ENCODE data around the gene BMP2K.

The BMP2K gene

GRCh38 chr4:78923464-78924312 lies 147.5 kb downstream of the BMP2K start:
- no peak overlapping the region for H3K27ac ChIP-seq (ENCODE audit: low read length)
- H3K9me3 ChIP-seq (ENCODE audit: control insufficient read depth, low read depth, low read length) = no peaks in the 10 kb centered on the region
- H3K4me3 ChIP-seq (ENCODE audit: low read length) = no peak overlapping the region
- no peaks in the 10 kb centered on the region for H3K27me3 ChIP-seq (ENCODE audit: control insufficient read depth, insufficient read depth, low read length)
- no peaks in the 10 kb centered on the region for H3K4me1 ChIP-seq (ENCODE audit: control insufficient read depth, low read depth, low read length)
- peaks cover 34% of the 10 kb centered on the region for H3K36me3 ChIP-seq (ENCODE audit: control insufficient read depth, low read depth, low read length)
- H3K9ac ChIP-seq (ENCODE audit: low read length) = no peak overlapping the region

- H3K9me3 ChIP-seq (ENCODE audit: control insufficient read depth, low read depth, low read length) = no peaks in the 10 kb centered on the region
- H3K9ac ChIP-seq (ENCODE audit: low read length) = no peak overlapping the region
- no peaks in the 10 kb centered on the region for H3K27me3 ChIP-seq (ENCODE audit: control insufficient read depth, insufficient read depth, low read length)
- H3K4me1 ChIP-seq (ENCODE audit: control insufficient read depth, low read depth, low read length) = no peaks in the 10 kb centered on the region
- no peak overlapping the region for H3K27ac ChIP-seq (ENCODE audit: low read length)
- H3K36me3 ChIP-seq (ENCODE audit: control insufficient read depth, low read depth, low read length) = peaks cover 43% of the 10 kb centered on the region
- no peak overlapping the region for H3K4me3 ChIP-seq (ENCODE audit: low read length)
These were observed 150.7 kb downstream of the BMP2K start for GRCh38 chr4:78926826-78927225.

- Histone ChIP-seq H3K9me3 (ENCODE audit: control insufficient read depth, low read depth, low read length) (no peaks in the 10 kb centered on the region), H3K27ac (ENCODE audit: low read length) (no peak overlapping the region), H3K4me3 (ENCODE audit: low read length) (no peak overlapping the region), H3K36me3 (ENCODE audit: control insufficient read depth, low read depth, low read length) (peaks cover 35% of the 10 kb centered on the region), H3K4me1 (ENCODE audit: control insufficient read depth, low read depth, low read length) (no peaks in the 10 kb centered on the region), H3K27me3 (ENCODE audit: control insufficient read depth, insufficient read depth, low read length) (no peaks in the 10 kb centered on the region), H3K9ac (ENCODE audit: low read length) (no peak overlapping the region)
These were observed 152.7 kb downstream of the BMP2K start for GRCh38 chr4:78928835-78929234.

GRCh38 chr4:78930016-78930629 lies 154.0 kb downstream of the BMP2K start:
- Histone ChIP-seq H3K4me1 (ENCODE audit: control insufficient read depth, low read depth, low read length) (no peaks in the 10 kb centered on the region), H3K27me3 (ENCODE audit: control insufficient read depth, insufficient read depth, low read length) (no peaks in the 10 kb centered on the region), H3K27ac (ENCODE audit: low read length) (no peak overlapping the region), H3K9ac (ENCODE audit: low read length) (no peak overlapping the region), H3K9me3 (ENCODE audit: control insufficient read depth, low read depth, low read length) (no peaks in the 10 kb centered on the region), H3K36me3 (ENCODE audit: control insufficient read depth, low read depth, low read length) (peaks cover 30% of the 10 kb centered on the region), H3K4me3 (ENCODE audit: low read length) (no peak overlapping the region)

- Histone ChIP-seq H3K4me3 (ENCODE audit: low read length) (peak overlapping the region; percentile 79), H3K27me3 (ENCODE audit: control insufficient read depth, insufficient read depth, low read length) (peaks cover 27% of the 10 kb centered on the region), H3K9ac (ENCODE audit: low read length) (no peak overlapping the region), H3K27ac (ENCODE audit: low read length) (no peak overlapping the region), H3K4me1 (ENCODE audit: control insufficient read depth, low read depth, low read length) (peaks cover 20% of the 10 kb centered on the region), H3K9me3 (ENCODE audit: control insufficient read depth, low read depth, low read length) (no peaks in the 10 kb centered on the region), H3K36me3 (ENCODE audit: control insufficient read depth, low read depth, low read length) (peaks cover 5% of the 10 kb centered on the region)
These were observed 160.8 kb downstream of the BMP2K start for GRCh38 chr4:78936989-78937388.

GRCh38 chr4:78937837-78938236 lies 161.7 kb downstream of the BMP2K start:
- peak overlapping the region; percentile 79 for H3K4me3 ChIP-seq (ENCODE audit: low read length)
- no peaks in the 10 kb centered on the region for H3K9me3 ChIP-seq (ENCODE audit: control insufficient read depth, low read depth, low read length)
- H3K9ac ChIP-seq (ENCODE audit: low read length) = no peak overlapping the region
- peaks cover 3% of the 10 kb centered on the region for H3K36me3 ChIP-seq (ENCODE audit: control insufficient read depth, low read depth, low read length)
- H3K4me1 ChIP-seq (ENCODE audit: control insufficient read depth, low read depth, low read length) = peaks cover 20% of the 10 kb centered on the region
- peaks cover 27% of the 10 kb centered on the region for H3K27me3 ChIP-seq (ENCODE audit: control insufficient read depth, insufficient read depth, low read length)
- H3K27ac ChIP-seq (ENCODE audit: low read length) = no peak overlapping the region

- peaks cover 20% of the 10 kb centered on the region for H3K4me1 ChIP-seq (ENCODE audit: control insufficient read depth, low read depth, low read length)
- H3K4me3 ChIP-seq (ENCODE audit: low read length) = peak overlapping the region; percentile 79
- H3K9me3 ChIP-seq (ENCODE audit: control insufficient read depth, low read depth, low read length) = no peaks in the 10 kb centered on the region
- peak overlapping the region; percentile 63 for H3K9ac ChIP-seq (ENCODE audit: low read length)
- H3K36me3 ChIP-seq (ENCODE audit: control insufficient read depth, low read depth, low read length) = no peaks in the 10 kb centered on the region
- H3K27ac ChIP-seq (ENCODE audit: low read length) = no peak overlapping the region
- H3K27me3 ChIP-seq (ENCODE audit: control insufficient read depth, insufficient read depth, low read length) = peaks cover 27% of the 10 kb centered on the region
These were observed 162.3 kb downstream of the BMP2K start for GRCh38 chr4:78938474-78938867.

- peaks cover 27% of the 10 kb centered on the region for H3K27me3 ChIP-seq (ENCODE audit: control insufficient read depth, insufficient read depth, low read length)
- H3K27ac ChIP-seq (ENCODE audit: low read length) = peak within 1 kb of the TSS; percentile 36
- peaks cover 20% of the 10 kb centered on the region for H3K4me1 ChIP-seq (ENCODE audit: control insufficient read depth, low read depth, low read length)
- no peaks in the 10 kb centered on the region for H3K9me3 ChIP-seq (ENCODE audit: control insufficient read depth, low read depth, low read length)
- H3K36me3 ChIP-seq (ENCODE audit: control insufficient read depth, low read depth, low read length) = no peaks in the 10 kb centered on the region
- H3K9ac ChIP-seq (ENCODE audit: low read length) = peak within 1 kb of the TSS; percentile 63
- peak within 1 kb of the TSS; percentile 79 for H3K4me3 ChIP-seq (ENCODE audit: low read length)
These were observed 162.9 kb downstream of the BMP2K start, which contains the start of gene PAQR3 for GRCh38 chr4:78938868-78939666. TSS of gene PAQR3 (minus strand) at chr4:78939438. CDS start at chr4:78939224, 214 bp downstream.

- H3K9ac ChIP-seq (ENCODE audit: low read length) = peak overlapping the region; percentile 34
- H3K4me1 ChIP-seq (ENCODE audit: control insufficient read depth, low read depth, low read length) = peaks cover 20% of the 10 kb centered on the region
- H3K27me3 ChIP-seq (ENCODE audit: control insufficient read depth, insufficient read depth, low read length) = peaks cover 27% of the 10 kb centered on the region
- no peaks in the 10 kb centered on the region for H3K9me3 ChIP-seq (ENCODE audit: control insufficient read depth, low read depth, low read length)
- H3K27ac ChIP-seq (ENCODE audit: low read length) = no peak overlapping the region
- peak overlapping the region; percentile 61 for H3K4me3 ChIP-seq (ENCODE audit: low read length)
- no peaks in the 10 kb centered on the region for H3K36me3 ChIP-seq (ENCODE audit: control insufficient read depth, low read depth, low read length)
These were observed 163.5 kb downstream of the BMP2K start for GRCh38 chr4:78939667-78940008.

GRCh38 chr4:78940752-78941151 lies 164.6 kb downstream of the BMP2K start:
- no peaks in the 10 kb centered on the region for H3K36me3 ChIP-seq (ENCODE audit: control insufficient read depth, low read depth, low read length)
- H3K27ac ChIP-seq (ENCODE audit: low read length) = no peak overlapping the region
- no peaks in the 10 kb centered on the region for H3K9me3 ChIP-seq (ENCODE audit: control insufficient read depth, low read depth, low read length)
- H3K9ac ChIP-seq (ENCODE audit: low read length) = no peak overlapping the region
- H3K27me3 ChIP-seq (ENCODE audit: control insufficient read depth, insufficient read depth, low read length) = peaks cover 27% of the 10 kb centered on the region
- no peak overlapping the region for H3K4me3 ChIP-seq (ENCODE audit: low read length)
- peaks cover 20% of the 10 kb centered on the region for H3K4me1 ChIP-seq (ENCODE audit: control insufficient read depth, low read depth, low read length)

- Histone ChIP-seq H3K27ac (ENCODE audit: low read length) (no peak overlapping the region), H3K4me3 (ENCODE audit: low read length) (no peak overlapping the region), H3K9ac (ENCODE audit: low read length) (no peak overlapping the region), H3K9me3 (ENCODE audit: control insufficient read depth, low read depth, low read length) (no peaks in the 10 kb centered on the region), H3K36me3 (ENCODE audit: control insufficient read depth, low read depth, low read length) (no peaks in the 10 kb centered on the region), H3K27me3 (ENCODE audit: control insufficient read depth, insufficient read depth, low read length) (peaks cover 21% of the 10 kb centered on the region), H3K4me1 (ENCODE audit: control insufficient read depth, low read depth, low read length) (peaks cover 5% of the 10 kb centered on the region)
These were observed 168.2 kb downstream of the BMP2K start for GRCh38 chr4:78944381-78944780.
